ENCODE measurements around the gene TOM1. TPM values are rescaled to one million over a fixed set of nuclear protein-coding genes. Genes with fewer than 3 reads are reported as not detected.

The TOM1 gene
- total and polyA plus RNA-seq, 4 donors: 17.9 to 53.0 (median 50.5) TPM

DNA sequence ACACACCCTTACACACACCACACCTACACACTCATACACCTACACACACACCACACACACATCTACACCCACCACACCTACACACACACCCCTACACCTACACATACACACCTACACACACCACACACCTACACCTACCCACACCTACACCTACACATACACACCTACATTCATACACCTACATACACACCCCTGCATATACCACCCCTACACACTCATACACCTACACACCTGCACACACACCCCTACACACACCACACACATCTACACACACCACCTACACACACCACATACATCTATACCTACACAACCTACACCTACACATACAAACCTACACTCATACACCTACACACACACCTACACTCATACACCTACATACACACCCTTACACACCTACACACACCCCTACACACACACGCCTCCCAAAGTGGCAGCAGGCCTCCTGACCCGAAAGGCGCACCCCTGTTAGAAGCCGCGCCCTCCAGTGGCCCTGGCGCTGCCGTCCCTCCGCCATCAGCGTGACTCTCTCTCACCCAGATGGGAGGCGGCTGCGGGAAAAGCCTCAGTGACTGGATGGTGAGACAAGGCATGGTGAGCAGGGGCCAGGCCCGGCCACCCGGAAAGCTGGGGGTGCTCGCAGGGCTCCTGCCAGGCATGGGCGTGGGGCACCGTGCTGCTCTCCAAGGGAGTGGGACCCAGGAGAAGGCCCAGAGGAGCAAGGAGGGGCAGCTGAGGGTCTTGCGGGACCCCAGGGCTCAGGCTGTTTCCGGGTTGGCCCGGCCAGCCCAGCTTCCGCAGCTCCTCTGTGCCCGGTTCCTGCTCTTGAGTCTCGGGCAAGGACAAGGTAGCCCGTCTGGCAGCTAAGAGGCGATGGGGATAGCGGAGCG lies 44.2 kb downstream of the TOM1 start:
- WGBS: 96% methylated on average over 26 of the region's 26 CpGs
- Histone ChIP-seq H3K27ac (ENCODE audit: low read depth in 1 of 2, low read length in 2 of 2) (no peak overlapping the region), H3K4me1 (ENCODE audit: control insufficient read depth in 4 of 4, insufficient read depth in 4 of 4, low read length in 3 of 4) (no peaks in the 10 kb centered on the region), H3K9me3 (ENCODE audit: control insufficient read depth in 4 of 4, low read length in 3 of 4) (no peaks in the 10 kb centered on the region), H3K9ac (ENCODE audit: low read depth in 1 of 2, low read length in 2 of 2) (no peak overlapping the region), H3K4me3 (ENCODE audit: low read depth in 1 of 3, low read length in 3 of 3) (no peak overlapping the region), H3K36me3 (ENCODE audit: control insufficient read depth in 4 of 4, insufficient read depth in 3 of 4, low read depth in 1 of 4, low read length in 3 of 4) (peaks cover 10 to 67% (median 34%) of the 10 kb centered on the region in 4 donors), H3K27me3 (ENCODE audit: control insufficient read depth in 4 of 4, insufficient read depth in 4 of 4, low read length in 3 of 4) (no peaks in the 10 kb centered on the region)
- no peak for DNase-seq (ENCODE audit: low spot score)
- TF ChIP-seq HNF4G (IDR thresholded peaks at IDR 0.05): no peak
- TF ChIP-seq, protein P1, sequence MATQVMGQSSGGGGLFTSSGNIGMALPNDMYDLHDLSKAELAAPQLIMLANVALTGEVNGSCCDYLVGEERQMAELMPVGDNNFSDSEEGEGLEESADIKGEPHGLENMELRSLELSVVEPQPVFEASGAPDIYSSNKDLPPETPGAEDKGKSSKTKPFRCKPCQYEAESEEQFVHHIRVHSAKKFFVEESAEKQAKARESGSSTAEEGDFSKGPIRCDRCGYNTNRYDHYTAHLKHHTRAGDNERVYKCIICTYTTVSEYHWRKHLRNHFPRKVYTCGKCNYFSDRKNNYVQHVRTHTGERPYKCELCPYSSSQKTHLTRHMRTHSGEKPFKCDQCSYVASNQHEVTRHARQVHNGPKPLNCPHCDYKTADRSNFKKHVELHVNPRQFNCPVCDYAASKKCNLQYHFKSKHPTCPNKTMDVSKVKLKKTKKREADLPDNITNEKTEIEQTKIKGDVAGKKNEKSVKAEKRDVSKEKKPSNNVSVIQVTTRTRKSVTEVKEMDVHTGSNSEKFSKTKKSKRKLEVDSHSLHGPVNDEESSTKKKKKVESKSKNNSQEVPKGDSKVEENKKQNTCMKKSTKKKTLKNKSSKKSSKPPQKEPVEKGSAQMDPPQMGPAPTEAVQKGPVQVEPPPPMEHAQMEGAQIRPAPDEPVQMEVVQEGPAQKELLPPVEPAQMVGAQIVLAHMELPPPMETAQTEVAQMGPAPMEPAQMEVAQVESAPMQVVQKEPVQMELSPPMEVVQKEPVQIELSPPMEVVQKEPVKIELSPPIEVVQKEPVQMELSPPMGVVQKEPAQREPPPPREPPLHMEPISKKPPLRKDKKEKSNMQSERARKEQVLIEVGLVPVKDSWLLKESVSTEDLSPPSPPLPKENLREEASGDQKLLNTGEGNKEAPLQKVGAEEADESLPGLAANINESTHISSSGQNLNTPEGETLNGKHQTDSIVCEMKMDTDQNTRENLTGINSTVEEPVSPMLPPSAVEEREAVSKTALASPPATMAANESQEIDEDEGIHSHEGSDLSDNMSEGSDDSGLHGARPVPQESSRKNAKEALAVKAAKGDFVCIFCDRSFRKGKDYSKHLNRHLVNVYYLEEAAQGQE (IDR thresholded peaks at IDR 0.05): no peak

- no peaks in the 10 kb centered on the region for H3K9me3 ChIP-seq (ENCODE audit: control insufficient read depth in 4 of 4, low read length in 3 of 4)
- WGBS: 96% methylated on average over 14 of the region's 14 CpGs
- no peak for DNase-seq (ENCODE audit: low spot score)
- peaks cover 10 to 60% (median 32%) of the 10 kb centered on the region in 4 donors for H3K36me3 ChIP-seq (ENCODE audit: control insufficient read depth in 4 of 4, insufficient read depth in 3 of 4, low read depth in 1 of 4, low read length in 3 of 4)
- H3K27me3 ChIP-seq (ENCODE audit: control insufficient read depth in 4 of 4, insufficient read depth in 4 of 4, low read length in 3 of 4): no peaks in the 10 kb centered on the region
- H3K4me1 ChIP-seq (ENCODE audit: control insufficient read depth in 4 of 4, insufficient read depth in 4 of 4, low read length in 3 of 4): peaks cover under 1 to 4% (median 2%) of the 10 kb centered on the region in 4 donors
- no peak overlapping the region for H3K27ac ChIP-seq (ENCODE audit: low read depth in 1 of 2, low read length in 2 of 2)
- TF ChIP-seq FOXA2 (IDR thresholded peaks at IDR 0.05): no peak
- TF ChIP-seq ZBTB33 (IDR thresholded peaks at IDR 0.05): no peak
- TF ChIP-seq CTCF (IDR thresholded peaks at IDR 0.05; ENCODE audit: low read depth, low read length, missing input control): no peak
- TF ChIP-seq HNF4A (conservative IDR thresholded peaks at IDR 0.05): no peak
- TF ChIP-seq, protein P2, sequence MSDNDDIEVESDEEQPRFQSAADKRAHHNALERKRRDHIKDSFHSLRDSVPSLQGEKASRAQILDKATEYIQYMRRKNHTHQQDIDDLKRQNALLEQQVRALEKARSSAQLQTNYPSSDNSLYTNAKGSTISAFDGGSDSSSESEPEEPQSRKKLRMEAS (IDR thresholded peaks at IDR 0.05): no peak
- TF ChIP-seq HNF4G (IDR thresholded peaks at IDR 0.05): no peak
- TF ChIP-seq EGR1 (IDR thresholded peaks at IDR 0.05; ENCODE audit: low read depth in 2 of 2): no peak
- TF ChIP-seq GABPA (IDR thresholded peaks at IDR 0.05 in 1 of 2, conservative IDR thresholded peaks at IDR 0.05 in 1 of 2): no peak
- no peak for TF ChIP-seq RXRA (IDR thresholded peaks at IDR 0.05)
- TF ChIP-seq, protein P1 (IDR thresholded peaks at IDR 0.05): no peak
- TF ChIP-seq NR2F2 (IDR thresholded peaks at IDR 0.05): no peak
- no peak for TF ChIP-seq TAF1 (conservative IDR thresholded peaks at IDR 0.05)
- no peak for TF ChIP-seq YY1 (IDR thresholded peaks at IDR 0.05)
- TF ChIP-seq RAD21 (IDR thresholded peaks at IDR 0.05): no peak
- no peak overlapping the region for H3K4me3 ChIP-seq (ENCODE audit: low read depth in 1 of 3, low read length in 3 of 3)
- H3K9ac ChIP-seq (ENCODE audit: low read depth in 1 of 2, low read length in 2 of 2): no peak overlapping the region
Measured at GRCh38 chr22:35344956-35345690, 45.4 kb downstream of the TOM1 start.

Measured in liver (tissue), 9 donors.